ENCODE data around the gene C14orf180. TPM values are rescaled to one million over a fixed set of nuclear protein-coding genes. Genes with fewer than 3 reads are reported as not detected.
"Not testable (repeated sequence)": the region's sequence is repeated elsewhere in the genome, so short reads cannot be mapped to it uniquely, and the experiment has no call there.

The C14orf180 gene
- total RNA-seq, 1 experiment from 2014 or later: not detected

GRCh38 chr14:104578321-104578720 is 1.2 kb upstream of the C14orf180 start:
- no peak for DNase-seq (ENCODE audit: low spot score)

- DNase-seq (ENCODE audit: low spot score): not testable (repeated sequence)
Observed at GRCh38 chr14:104579939-104580338, 375 bp downstream of the C14orf180 start.

GRCh38 chr14:104580961-104581360 is 1.4 kb downstream of the C14orf180 start:
- DNase-seq (ENCODE audit: low spot score): peak; percentile 14

- no peak for DNase-seq (ENCODE audit: low spot score)
Observed at GRCh38 chr14:104581521-104581920, 2.0 kb downstream of the C14orf180 start.

GRCh38 chr14:104582005-104582404 is 2.4 kb downstream of the C14orf180 start:
- no peak for DNase-seq (ENCODE audit: low spot score)

- no peak for DNase-seq (ENCODE audit: low spot score)
Observed at GRCh38 chr14:104582662-104583061, 3.1 kb downstream of the C14orf180 start.

- DNase-seq (ENCODE audit: low spot score): no peak
Observed at GRCh38 chr14:104583424-104584306, 4.1 kb downstream of the C14orf180 start.

GRCh38 chr14:104584557-104584956 is 5.0 kb downstream of the C14orf180 start:
- DNase-seq (ENCODE audit: low spot score): no peak

- DNase-seq (ENCODE audit: low spot score): no peak
Observed at GRCh38 chr14:104585966-104586697, 6.6 kb downstream of the C14orf180 start.

GRCh38 chr14:104586832-104587620 is 7.5 kb downstream of the C14orf180 start:
- no peak for DNase-seq (ENCODE audit: low spot score)

GRCh38 chr14:104587641-104588040 is 8.1 kb downstream of the C14orf180 start:
- DNase-seq (ENCODE audit: low spot score): no peak

- no peak for DNase-seq (ENCODE audit: low spot score)
Observed at GRCh38 chr14:104588066-104588857, 8.7 kb downstream of the C14orf180 start.

GRCh38 chr14:104589338-104590195 is 10.0 kb downstream of the C14orf180 start:
- no peak for DNase-seq (ENCODE audit: low spot score)

GRCh38 chr14:104590240-104590965 is 10.8 kb downstream of the C14orf180 start:
- DNase-seq (ENCODE audit: low spot score): no peak

GRCh38 chr14:104591031-104591430 is 11.5 kb downstream of the C14orf180 start:
- no peak for DNase-seq (ENCODE audit: low spot score)

- no peak for DNase-seq (ENCODE audit: low spot score)
Observed at GRCh38 chr14:104591506-104592291, 12.1 kb downstream of the C14orf180 start.

GRCh38 chr14:104592292-104592672 is 12.7 kb downstream of the C14orf180 start:
- no peak for DNase-seq (ENCODE audit: low spot score)

- no peak for DNase-seq (ENCODE audit: low spot score)
Observed at GRCh38 chr14:104592785-104593184, 13.2 kb downstream of the C14orf180 start.

GRCh38 chr14:104593241-104593701 is 13.7 kb downstream of the C14orf180 start:
- no peak for DNase-seq (ENCODE audit: low spot score)
